Kidney tubule cell (primary cell): Measurements from ENCODE around the gene AHCYL1.

Source experiments
- DNase-seq: peaks from one replicate; pipeline ENCODE4 v3.0.0-alpha.2; 2018; ENCODE audit warnings: low spot score

The AHCYL1 gene

DNA sequence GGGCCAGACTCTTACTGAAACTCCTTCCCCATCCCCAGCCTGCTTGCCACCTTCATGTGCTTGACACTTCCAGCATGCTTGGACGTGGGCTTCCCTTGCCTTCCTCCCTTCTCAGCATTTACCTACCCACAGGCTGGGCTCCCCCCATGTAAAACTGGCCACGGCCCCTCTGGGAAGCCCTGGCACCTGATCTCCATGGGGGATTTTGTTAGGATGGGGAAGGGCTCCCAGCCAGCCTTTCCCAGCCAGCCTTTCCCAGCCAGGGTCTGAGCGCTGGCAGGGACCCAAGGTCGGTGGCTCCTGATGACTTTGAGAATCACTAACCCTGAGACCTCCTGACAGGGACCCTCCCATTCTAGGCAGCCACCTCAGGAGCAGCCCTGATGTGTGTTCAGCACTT lies 79.2 kb downstream of the AHCYL1 start:
- DNase-seq: no peak

DNA sequence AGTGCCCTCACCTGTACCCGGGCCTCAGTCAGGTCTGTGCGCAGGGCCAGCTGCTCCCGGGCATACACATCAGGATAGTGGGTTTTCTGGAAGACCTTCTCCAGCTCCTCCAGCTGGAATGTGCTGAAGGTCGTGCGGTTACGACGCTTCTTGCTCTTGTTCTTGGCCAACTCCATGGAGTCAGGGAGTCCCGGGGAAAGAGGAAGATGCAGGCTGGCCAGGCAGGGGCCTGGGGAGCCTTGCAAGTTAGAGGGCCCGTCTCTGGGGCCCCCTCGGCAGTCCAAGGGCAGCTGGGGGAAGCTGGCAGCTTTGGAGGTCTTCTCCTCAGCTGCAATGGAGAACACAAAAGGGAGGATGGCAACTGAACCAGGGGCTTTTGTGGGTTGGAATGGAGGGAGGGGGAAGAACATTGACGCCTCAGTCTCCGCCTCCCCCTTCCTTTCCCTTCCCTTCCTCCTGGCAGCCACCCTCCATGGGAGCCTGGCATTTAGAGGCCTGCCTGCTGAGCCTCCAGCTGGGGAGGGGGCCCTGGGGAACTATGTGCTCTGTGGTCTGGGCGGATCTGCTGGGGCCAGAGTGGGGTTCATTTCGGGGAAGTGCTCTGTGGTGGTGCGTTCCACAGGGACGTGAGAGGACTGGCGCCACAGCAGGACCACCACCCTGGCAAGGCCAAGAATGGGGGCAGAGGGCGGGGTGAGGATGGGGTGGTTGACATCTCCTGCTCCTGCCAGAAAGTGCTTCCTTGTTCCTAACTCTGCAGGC lies 80.2 kb downstream of the AHCYL1 start:
- DNase-seq: no peak

DNA sequence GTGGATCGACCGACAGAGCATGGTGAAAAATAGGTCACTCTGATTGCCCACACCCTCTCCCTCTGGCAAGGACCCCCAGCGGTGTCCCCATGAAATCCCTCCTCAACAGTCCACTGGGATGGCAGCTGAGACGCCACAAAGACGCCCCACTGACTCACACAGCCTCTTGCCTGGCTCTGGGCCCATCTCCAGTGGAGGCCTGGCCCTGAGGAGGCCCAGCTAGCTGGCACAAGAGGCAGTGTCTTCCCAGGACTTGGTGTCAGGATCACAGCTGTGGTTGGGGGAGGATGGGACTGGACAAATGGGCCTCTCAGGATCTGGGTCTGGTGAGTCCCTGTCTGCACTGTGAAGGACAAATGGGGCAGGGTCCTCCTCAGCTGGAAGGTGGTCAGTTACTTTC lies 81.3 kb downstream of the AHCYL1 start:
- DNase-seq: no peak

DNA sequence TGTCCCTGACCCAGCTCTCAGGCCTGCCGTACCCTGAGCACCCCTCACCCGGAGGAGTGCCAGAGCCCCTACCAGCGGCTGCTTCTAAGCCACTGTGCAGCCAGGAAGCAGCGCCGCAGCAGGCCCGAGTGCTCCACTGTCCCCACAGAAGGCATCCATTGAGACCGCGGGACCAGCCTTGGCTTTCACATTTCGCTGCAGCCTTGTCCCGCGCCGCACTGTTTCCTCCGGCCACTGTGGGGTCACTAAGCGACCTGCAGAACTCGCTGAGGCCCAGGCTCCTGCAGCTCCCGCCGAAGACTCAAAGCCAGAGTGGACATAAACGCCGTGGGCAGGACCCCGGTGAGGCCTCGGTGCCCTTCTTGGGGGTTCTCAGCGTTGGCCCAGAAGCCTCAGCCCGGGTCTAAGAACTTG lies 82.9 kb downstream of the AHCYL1 start:
- no peak for DNase-seq

DNA sequence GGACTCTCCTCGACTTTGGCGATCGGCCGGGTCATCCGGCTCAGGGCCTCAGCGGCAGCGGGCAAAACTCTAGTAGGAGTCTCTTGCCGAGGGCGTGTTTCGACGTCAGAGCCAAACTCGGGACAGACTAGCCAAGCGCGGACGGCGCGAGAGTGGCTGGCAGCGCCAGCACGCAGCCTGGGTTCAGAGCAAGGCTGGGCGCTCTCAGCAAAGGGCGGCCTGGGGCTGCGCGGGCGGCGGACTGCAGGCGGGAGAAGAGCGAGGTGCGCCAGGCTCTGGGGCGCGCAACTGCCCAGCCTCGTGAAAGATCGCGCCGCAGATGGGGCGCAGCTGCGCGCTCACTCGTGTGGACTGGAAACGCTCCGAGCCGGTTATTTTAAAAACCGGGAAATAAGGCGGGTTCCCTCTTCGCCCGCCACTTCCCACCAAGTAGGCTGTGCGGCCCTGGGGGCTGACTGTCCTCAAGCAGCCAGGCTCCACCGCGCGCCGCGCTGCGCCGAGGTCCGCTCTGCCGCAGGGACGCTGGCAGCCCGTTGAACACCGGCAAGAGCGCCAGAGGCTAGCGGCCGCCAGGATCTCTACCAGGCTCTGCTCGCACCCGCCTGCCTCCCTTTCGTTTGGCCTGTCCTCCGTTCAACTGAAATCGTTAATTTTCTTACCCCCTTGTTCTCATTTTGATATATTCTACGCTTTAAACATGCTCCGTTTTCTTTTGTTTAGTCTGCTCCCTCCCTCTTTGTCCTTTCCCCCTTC lies 83.5 kb downstream of the AHCYL1 start:
- DNase-seq: no peak

DNA sequence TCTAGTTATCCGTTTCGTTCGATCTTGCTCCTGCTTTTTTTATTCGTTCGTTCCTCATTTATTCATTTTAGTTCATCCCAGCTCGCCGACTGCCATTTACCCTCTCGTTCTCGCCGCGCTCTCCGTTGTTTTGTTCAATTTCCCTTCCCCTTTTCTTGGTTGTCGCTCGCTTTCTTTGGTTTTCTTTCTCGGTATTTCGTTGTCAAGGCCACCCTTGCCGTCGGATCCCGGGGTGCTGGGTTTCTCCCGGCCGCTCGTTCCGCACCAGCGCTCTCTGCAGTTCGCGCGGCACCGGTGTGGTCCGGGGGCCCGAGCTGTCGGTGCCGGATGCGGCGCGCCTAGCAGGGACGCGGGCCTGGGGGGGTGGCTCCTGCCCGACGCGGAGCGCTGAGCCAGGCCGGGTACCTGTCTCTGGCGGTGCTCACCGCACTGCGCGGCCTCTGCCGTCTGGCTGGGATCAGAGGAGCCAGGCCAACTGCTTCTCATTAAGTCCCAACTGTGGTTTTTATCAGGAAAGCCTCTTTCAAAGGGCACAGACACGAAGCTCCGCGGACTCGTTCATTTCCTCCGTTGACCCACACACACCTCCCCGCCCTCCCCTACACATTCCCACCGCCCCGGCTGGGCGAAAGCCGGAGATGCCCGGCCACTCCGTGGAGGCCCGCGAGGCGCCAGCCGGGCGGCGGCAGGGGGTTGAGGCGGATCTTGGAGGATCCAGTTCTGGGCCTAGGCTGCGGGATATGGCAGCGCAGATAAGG lies 84.3 kb downstream of the AHCYL1 start:
- no peak for DNase-seq

DNA sequence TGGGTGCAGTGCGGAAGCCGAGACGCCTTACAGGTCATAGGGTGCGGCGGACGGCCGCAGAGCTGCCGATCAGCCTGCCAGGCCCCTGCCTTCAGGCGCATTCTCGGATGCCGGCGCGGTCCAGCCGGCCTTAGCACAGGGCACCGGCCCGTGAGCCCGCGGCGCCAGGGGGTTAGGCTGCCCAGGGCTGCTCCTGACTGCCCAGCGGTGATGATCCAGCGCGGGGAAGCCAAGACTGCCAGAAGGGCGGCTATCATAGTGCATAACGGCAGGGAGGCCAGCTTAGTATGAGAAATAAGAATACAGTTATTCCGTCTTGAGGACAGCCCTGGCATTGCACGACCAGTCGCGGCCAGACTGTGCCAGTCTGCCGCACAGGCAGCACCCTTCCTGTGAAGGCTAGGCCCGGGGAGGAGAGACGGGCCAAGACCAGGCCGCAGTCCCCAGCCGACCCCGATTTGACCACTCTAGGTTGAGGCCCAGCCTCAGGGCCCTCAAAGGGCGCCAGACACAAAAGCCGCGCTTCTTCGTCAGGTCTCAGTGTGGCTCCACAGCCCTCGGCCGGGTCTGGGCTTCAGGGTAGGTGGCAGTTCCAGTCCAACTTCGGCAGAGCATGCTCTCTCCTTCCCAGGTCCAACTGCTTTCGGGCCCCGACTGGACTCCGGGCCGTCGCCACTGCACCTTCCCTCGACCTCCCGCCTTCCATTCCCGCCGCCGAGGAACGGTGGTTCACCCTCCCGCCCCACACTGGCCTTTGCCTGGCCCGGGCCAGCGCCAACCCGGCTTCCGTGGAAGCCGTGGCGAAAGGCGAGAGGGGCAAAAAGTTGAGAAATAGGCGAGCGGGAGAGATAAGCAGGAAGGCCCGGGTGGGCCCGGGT lies 85.1 kb downstream of the AHCYL1 start:
- DNase-seq: no peak

DNA sequence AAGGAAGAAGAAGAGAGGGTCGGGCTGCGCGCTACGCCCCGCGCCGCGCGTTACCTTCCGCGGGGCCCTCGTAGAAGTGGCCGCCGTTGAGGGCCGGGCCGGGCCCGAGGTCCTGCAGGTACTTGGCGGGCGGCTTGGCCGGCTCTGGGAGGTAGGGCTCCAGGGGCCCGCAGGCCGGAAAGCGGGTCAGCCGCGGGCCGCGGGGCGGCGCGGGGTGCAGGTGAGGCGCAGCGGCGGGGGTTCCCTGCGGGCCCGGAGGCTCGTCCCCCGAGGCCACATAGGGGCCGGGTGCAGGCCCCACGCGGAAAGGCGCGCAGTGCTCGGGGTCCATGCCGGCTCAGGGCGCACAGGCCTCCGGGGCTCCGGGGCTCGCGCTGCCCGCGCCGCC lies 85.7 kb downstream of the AHCYL1 start:
- no peak for DNase-seq

DNA sequence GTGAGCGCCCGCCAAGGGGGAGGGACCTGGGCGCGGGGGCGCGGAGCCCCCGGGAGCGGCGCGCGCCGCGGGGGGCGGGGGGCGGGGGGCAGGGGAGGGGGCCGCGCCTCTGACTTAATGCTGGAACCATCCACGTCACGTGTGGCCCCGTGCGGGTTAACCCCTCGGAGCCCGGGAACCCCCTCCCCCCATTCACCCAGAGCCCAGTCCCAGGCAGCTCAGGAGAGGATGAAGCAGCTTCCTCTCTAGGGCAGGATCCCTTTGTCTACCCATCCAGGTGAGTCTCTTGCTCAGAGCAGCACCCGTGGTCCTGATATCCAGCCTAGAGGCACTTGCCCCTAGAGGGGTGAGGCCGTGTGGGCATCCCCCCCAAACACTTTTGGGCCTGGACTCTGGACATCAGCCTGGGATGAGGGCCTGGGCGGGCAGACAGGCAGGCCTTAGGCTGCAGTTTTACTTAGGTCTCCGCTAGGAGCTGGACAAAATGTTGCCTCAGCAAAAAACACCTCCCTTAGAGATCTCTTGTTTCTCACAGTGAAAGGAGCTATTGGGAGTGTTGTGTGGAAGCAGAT lies 86.2 kb downstream of the AHCYL1 start, which contains the start of gene ALX3:
Gene ALX3, minus strand, starts transcription at position 2 of the 572 bp plus-strand sequence. CDS start 60 bp downstream, outside the sequence.
- DNase-seq: no peak
